Vagina (tissue), 2 donors: ENCODE results near the gene HNRNPAB. TPM values are rescaled to one million over a fixed set of nuclear protein-coding genes. Genes with fewer than 3 reads are reported as not detected.
A peak's percentile ranks its signal among the peaks of the same experiment; 100 is the strongest.

Experiments
- DNase-seq, 2 donors: peaks; one replicate each; pipeline ENCODE4 v3.0.0-alpha.2; 2017; ENCODE audit errors: extremely low spot score in 2 of 2
- H3K27ac ChIP-seq: fragments of 200-600 bp; sonication (generic); one replicate; pipeline ENCODE4 v1.5.1; 2019
- H3K27me3 ChIP-seq: fragments of 200-600 bp; sonication (generic); one replicate; pipeline ENCODE4 v1.5.1; 2019
- H3K36me3 ChIP-seq, 2 donors: fragments of 200-600 bp; sonication (generic); one replicate each; pipeline ENCODE4 v1.5.1; 2017 to 2019
- H3K4me1 ChIP-seq: fragments of 200-600 bp; sonication (generic); one replicate; pipeline ENCODE4 v1.5.1; 2019
- H3K4me3 ChIP-seq, 2 donors: fragments of 200-600 bp; sonication (generic); 1 replicate in 1 of 2; 2 replicates in 1 of 2; pipeline ENCODE4 v1.5.1; 2016 to 2019
- H3K9me3 ChIP-seq: fragments of 200-600 bp; sonication (generic); one replicate; pipeline ENCODE4 v1.5.1; 2019
- POLR2A ChIP-seq, 2 donors: fragments of 450-650 bp; IDR thresholded peaks; one replicate each; pipeline ENCODE4 v1.6.1; 2017; ENCODE audit warnings: antibody characterized with exemption in 2 of 2, mild to moderate bottlenecking in 2 of 2, moderate library complexity in 2 of 2
- POLR2AphosphoS5 ChIP-seq, 2 donors: sonication (generic); formaldehyde crosslinking; IDR thresholded peaks; one replicate each; pipeline ENCODE4 v1.9.0; 2017; ENCODE audit warnings: antibody characterized with exemption in 2 of 2, mild to moderate bottlenecking in 2 of 2, low read depth in 1 of 2; ENCODE audit not compliant: insufficient read depth in 1 of 2
- intact Hi-C: fragments of 100-400 bp; cut with DNase I; formaldehyde crosslinking; loops from one replicate; pipeline ENCODE4 v1.15.1; 2023
- total RNA-seq: library from RNA; depleted of rRNA; stranded (reverse); fragments of >200 nt; gene quantifications from one replicate; pipeline ENCODE4 v1.2.3, GENCODE V29; 2016
- TF ChIP-seq, protein P1 (sequence below), 3 experiments: fragments of 450-650 bp in 2 of 3; fragments of 200-600 bp in 1 of 3; sonication (generic) in 1 of 3; IDR thresholded peaks; one replicate each; pipeline ENCODE4 v1.5.1; 2017 to 2019; ENCODE audit warnings: antibody characterized with exemption in 3 of 3, mild to moderate bottlenecking in 2 of 3, moderate library complexity in 2 of 3

The HNRNPAB gene
- total RNA-seq, 1 donor from 2014 or later = 92.6 TPM

DNA sequence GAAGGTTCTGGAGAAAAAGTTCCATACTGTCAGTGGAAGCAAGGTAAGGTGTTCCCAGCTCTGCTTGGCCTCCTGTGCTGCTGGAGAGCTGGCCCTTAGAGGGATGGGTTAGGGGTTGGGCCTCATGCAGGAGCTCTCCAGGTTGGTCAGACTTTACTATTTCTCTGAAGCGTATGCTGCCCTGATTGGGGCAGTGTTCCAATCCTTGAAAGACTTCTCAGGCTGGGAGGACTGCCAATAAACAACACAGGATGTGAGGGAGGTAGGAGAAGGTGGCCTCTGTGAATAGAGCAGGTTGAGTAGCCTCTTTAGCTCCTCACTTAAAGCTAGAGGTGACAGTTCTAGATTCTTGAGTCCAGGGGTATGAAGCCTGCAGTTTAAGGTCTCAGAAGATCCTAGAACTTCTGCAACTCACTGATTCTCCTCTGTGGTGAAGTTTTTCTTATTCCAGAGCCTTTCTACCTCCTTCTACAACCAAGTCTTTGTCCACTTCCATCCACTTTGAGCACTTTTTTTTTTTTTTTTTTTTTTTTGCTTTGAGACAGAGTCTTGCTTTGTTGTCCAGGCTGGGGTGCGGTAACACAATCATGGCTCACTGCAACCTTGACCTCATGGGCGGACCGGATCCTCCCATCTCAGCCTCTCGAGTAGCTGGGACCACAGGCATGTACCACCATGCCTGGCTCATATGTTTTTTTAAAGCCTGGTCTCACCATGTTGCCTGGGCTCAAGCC, 3.0 kb downstream of the HNRNPAB start:
- Histone ChIP-seq H3K9me3 (no peaks in the 10 kb centered on the region), H3K27ac (peak overlapping the region; percentile 77), H3K4me3 (no peak overlapping the region), H3K4me1 (peaks cover 39% of the 10 kb centered on the region), H3K36me3 (peaks cover 4 to 61% of the 10 kb centered on the region in 2 donors), H3K27me3 (no peaks in the 10 kb centered on the region)
- TF ChIP-seq POLR2AphosphoS5 (IDR thresholded peaks at IDR 0.05; ENCODE audit: insufficient read depth in 1 of 2, low read depth in 1 of 2) (no peak), POLR2A (IDR thresholded peaks at IDR 0.05) (no peak)
- TF ChIP-seq, protein P1, sequence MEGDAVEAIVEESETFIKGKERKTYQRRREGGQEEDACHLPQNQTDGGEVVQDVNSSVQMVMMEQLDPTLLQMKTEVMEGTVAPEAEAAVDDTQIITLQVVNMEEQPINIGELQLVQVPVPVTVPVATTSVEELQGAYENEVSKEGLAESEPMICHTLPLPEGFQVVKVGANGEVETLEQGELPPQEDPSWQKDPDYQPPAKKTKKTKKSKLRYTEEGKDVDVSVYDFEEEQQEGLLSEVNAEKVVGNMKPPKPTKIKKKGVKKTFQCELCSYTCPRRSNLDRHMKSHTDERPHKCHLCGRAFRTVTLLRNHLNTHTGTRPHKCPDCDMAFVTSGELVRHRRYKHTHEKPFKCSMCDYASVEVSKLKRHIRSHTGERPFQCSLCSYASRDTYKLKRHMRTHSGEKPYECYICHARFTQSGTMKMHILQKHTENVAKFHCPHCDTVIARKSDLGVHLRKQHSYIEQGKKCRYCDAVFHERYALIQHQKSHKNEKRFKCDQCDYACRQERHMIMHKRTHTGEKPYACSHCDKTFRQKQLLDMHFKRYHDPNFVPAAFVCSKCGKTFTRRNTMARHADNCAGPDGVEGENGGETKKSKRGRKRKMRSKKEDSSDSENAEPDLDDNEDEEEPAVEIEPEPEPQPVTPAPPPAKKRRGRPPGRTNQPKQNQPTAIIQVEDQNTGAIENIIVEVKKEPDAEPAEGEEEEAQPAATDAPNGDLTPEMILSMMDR (IDR thresholded peaks at IDR 0.05) = no peak
- intact Hi-C loops = no loop called here
- DNase-seq = no peak

DNA sequence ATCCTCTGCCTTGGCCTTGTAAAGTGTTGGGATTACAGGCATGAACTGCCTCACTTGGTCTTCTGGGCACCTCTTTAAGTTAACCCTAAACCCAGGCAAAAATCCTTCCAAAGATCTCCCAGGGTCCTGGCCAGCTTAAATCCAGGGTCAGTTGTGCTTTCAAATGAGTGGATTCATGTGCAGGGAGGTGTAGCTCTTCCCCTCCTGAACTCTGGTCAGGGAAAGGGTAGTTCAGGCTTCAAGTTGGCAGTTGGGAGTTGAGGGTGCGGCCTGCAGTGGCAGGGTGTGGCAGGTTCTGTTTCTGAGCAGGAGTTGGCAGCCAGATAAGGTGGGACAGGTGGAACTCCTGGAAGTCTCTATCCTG, 3.6 kb downstream of the HNRNPAB start:
- H3K27ac ChIP-seq = no peak overlapping the region
- intact Hi-C loops = no loop called here
- H3K36me3 ChIP-seq = peaks cover 4 to 66% of the 10 kb centered on the region in 2 donors
- peaks cover 39% of the 10 kb centered on the region for H3K4me1 ChIP-seq
- TF ChIP-seq POLR2AphosphoS5 (IDR thresholded peaks at IDR 0.05; ENCODE audit: insufficient read depth in 1 of 2, low read depth in 1 of 2) = no peak
- TF ChIP-seq, protein P1 (IDR thresholded peaks at IDR 0.05) = no peak
- no peak for TF ChIP-seq POLR2A (IDR thresholded peaks at IDR 0.05)
- H3K27me3 ChIP-seq = no peaks in the 10 kb centered on the region
- no peaks in the 10 kb centered on the region for H3K9me3 ChIP-seq
- no peak overlapping the region for H3K4me3 ChIP-seq
- no peak for DNase-seq

DNA sequence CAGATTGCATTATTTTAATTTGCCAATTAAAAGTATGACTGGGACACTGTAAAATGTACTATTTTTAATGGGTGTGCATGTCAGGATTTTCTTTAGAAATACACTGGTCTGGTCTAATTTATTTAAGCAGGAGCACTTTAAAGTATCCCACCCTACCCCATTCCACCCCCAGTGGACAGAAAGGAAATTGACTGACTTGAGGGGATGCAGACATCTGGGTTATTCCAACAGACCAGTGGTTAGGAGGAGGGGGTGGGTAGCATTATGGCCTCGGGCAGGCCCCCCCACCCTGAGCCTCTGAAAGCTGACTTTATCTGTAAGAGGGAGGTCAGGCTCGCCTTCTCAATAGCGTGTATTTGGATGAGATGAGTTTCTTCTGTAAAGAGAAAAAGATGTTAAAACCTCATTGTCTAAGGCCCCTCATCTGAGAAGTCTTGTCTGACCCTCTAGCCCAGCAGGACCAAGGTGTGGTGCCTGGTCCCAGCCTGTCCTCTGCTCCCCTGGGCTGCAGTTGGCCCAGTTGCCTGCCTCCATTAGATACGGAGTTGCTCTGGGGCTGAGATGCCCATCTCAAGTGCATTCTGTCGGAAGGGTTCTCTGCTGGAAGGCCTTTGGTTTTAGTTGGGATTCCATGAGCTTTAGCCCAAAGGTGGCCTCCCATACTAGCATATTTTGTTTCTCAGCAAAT, 4.4 kb downstream of the HNRNPAB start:
- Histone ChIP-seq H3K27ac (no peak overlapping the region), H3K4me3 (no peak overlapping the region), H3K4me1 (peaks cover 37% of the 10 kb centered on the region), H3K27me3 (no peaks in the 10 kb centered on the region), H3K9me3 (no peaks in the 10 kb centered on the region), H3K36me3 (peaks cover 4 to 73% of the 10 kb centered on the region in 2 donors)
- no peak for TF ChIP-seq POLR2AphosphoS5 (IDR thresholded peaks at IDR 0.05; ENCODE audit: insufficient read depth in 1 of 2, low read depth in 1 of 2)
- TF ChIP-seq, protein P1 (IDR thresholded peaks at IDR 0.05) = no peak
- TF ChIP-seq POLR2A (IDR thresholded peaks at IDR 0.05) = no peak
- intact Hi-C loops = no loop called here
- DNase-seq = no peak

DNA sequence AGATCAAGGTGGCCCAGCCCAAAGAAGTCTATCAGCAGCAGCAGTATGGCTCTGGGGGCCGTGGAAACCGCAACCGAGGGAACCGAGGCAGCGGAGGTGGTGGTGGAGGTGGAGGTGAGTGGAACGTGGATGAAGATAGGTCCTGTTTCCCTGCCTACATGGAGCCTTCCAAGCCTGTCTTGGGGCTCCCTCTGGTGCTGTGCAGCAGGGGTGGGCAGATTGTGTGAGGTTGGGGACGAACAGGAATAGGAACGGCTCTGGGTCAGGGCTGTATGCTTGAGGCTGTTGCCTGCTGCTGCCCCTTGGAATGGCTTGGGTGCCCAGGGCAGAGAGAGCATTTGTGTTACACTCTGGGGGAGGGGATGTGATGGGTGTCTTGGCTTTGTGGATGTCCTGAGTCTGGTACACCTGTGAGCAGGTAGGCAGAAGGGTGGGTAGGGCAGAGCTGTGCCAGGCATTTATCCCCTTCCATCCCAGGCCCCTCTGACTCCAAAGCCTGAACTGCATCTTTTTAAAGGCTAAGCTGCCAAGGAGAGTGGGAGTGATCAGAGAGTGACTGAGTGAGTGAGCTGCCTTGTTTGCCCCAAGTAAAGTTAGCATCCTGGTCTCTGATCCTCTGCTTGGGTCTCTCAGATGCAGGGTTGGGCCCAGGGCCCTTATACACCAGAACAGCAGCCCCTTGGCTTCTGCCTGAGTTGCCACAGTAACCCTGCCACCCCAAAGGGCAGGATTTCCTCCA, 5.2 kb downstream of the HNRNPAB start:
- TF ChIP-seq POLR2AphosphoS5 (IDR thresholded peaks at IDR 0.05; ENCODE audit: insufficient read depth in 1 of 2, low read depth in 1 of 2) = no peak
- TF ChIP-seq POLR2A (IDR thresholded peaks at IDR 0.05) = no peak
- TF ChIP-seq, protein P1 (IDR thresholded peaks at IDR 0.05) = no peak
- DNase-seq = no peak
- Histone ChIP-seq H3K4me3 (no peak overlapping the region), H3K4me1 (peaks cover 34% of the 10 kb centered on the region), H3K36me3 (peaks cover 4 to 81% of the 10 kb centered on the region in 2 donors), H3K9me3 (no peaks in the 10 kb centered on the region), H3K27ac (no peak overlapping the region), H3K27me3 (no peaks in the 10 kb centered on the region)
- intact Hi-C loops = no loop called here
